Gastroesophageal sphincter (tissue), 4 donors: ENCODE measurements around the gene WSCD2. TPM values are rescaled to one million over a fixed set of nuclear protein-coding genes. Genes with fewer than 3 reads are reported as not detected.
A peak's percentile ranks its signal among the peaks of the same experiment; 100 is the strongest.

Experiments
- ATAC-seq: fragments of 150-250 bp; one replicate; pipeline ENCODE4 v1.9.1; 2016; ENCODE audit warnings: mild to moderate bottlenecking, moderate library complexity
- H3K27ac ChIP-seq, 4 donors: fragments of 200-600 bp; sonication (generic) in 3 of 4; 1 replicate in 3 of 4; 2 replicates in 1 of 4; pipeline ENCODE4 v1.5.1; 2016 to 2019
- H3K27me3 ChIP-seq: fragments of 200-600 bp; sonication (generic); one replicate; pipeline ENCODE4 v1.5.1; 2019
- H3K36me3 ChIP-seq, 2 donors: fragments of 200-600 bp; sonication (generic); one replicate each; pipeline ENCODE4 v1.5.1; 2019; ENCODE audit warnings: control low read depth in 1 of 2
- H3K4me1 ChIP-seq, 3 donors: fragments of 200-600 bp; sonication (generic); 1 replicate in 2 of 3; 2 replicates in 1 of 3; pipeline ENCODE4 v1.5.1; 2016 to 2019; ENCODE audit warnings: control low read depth in 2 of 3
- H3K4me3 ChIP-seq, 2 donors: fragments of 200-600 bp; sonication (generic); one replicate each; pipeline ENCODE4 v1.5.1; 2019; ENCODE audit warnings: mild to moderate bottlenecking in 1 of 2, moderate library complexity in 1 of 2
- H3K9me3 ChIP-seq, 3 donors: fragments of 200-600 bp; sonication (generic); one replicate each; pipeline ENCODE4 v1.5.1; 2017 to 2019; ENCODE audit warnings: control low read depth in 2 of 3
- CTCF ChIP-seq, 4 experiments: fragments of 200-600 bp in 2 of 4; fragments of 450-650 bp in 2 of 4; sonication (generic) in 1 of 4; IDR thresholded peaks; one replicate each; pipeline ENCODE4 v1.5.1; 2017 to 2019; ENCODE audit warnings: antibody characterized with exemption in 4 of 4, mild to moderate bottlenecking in 2 of 4, moderate library complexity in 2 of 4
- EP300 ChIP-seq: sonication (generic); formaldehyde crosslinking; IDR thresholded peaks from one replicate; pipeline ENCODE4 v1.6.1; 2017; ENCODE audit warnings: antibody characterized with exemption, mild to moderate bottlenecking
- POLR2A ChIP-seq, 2 donors: fragments of 450-650 bp; IDR thresholded peaks; one replicate each; pipeline ENCODE4 v1.6.1; 2017; ENCODE audit warnings: antibody characterized with exemption in 2 of 2, mild to moderate bottlenecking in 2 of 2, moderate library complexity in 1 of 2
- POLR2AphosphoS5 ChIP-seq: sonication (generic); formaldehyde crosslinking; IDR thresholded peaks from one replicate; pipeline ENCODE4 v1.6.1; 2017; ENCODE audit warnings: antibody characterized with exemption
- WGBS, 2 donors: methylation state at CpG; one replicate each; pipeline ENCODE4 v1.1.5; 2018; ENCODE audit warnings: low coverage in 1 of 2; 5-methylcytosine and 5-hydroxymethylcytosine counted together
- total RNA-seq, 4 donors: library from RNA; depleted of rRNA; stranded (reverse); fragments of >200 nt; gene quantifications; one replicate each; pipeline ENCODE4 v1.1.0, GENCODE V29; 2016

Gene WSCD2
- total RNA-seq, 4 donors from 2014 or later, result 5.0 to 86.1 (median 31.6) TPM

- Histone ChIP-seq H3K27me3 (no peaks in the 10 kb centered on the region), H3K4me1 (no peaks in the 10 kb centered on the region), H3K9me3 (peaks cover 0 to 34% (median 0%) of the 10 kb centered on the region in 3 donors), H3K4me3 (no peak overlapping the region), H3K36me3 (no peaks in the 10 kb centered on the region), H3K27ac (no peak overlapping the region)
- no peak for TF ChIP-seq EP300
- TF ChIP-seq POLR2AphosphoS5, result no peak
- TF ChIP-seq CTCF (IDR thresholded peaks at IDR 0.05), result no peak
- TF ChIP-seq POLR2A (IDR thresholded peaks at IDR 0.05), result no peak
- no peak for ATAC-seq
- WGBS, 2 donors, result 92 to 100% methylated on average over 1 of the region's 1 CpG
These were observed 41.2 kb upstream of the WSCD2 start for GRCh38 chr12:108087900-108088299.

- H3K4me1 ChIP-seq, result no peaks in the 10 kb centered on the region
- H3K36me3 ChIP-seq, result no peaks in the 10 kb centered on the region
- no peak for ATAC-seq
- H3K27me3 ChIP-seq, result no peaks in the 10 kb centered on the region
- peaks cover 0 to 24% (median 0%) of the 10 kb centered on the region in 3 donors for H3K9me3 ChIP-seq
- no peak overlapping the region for H3K27ac ChIP-seq
- TF ChIP-seq EP300, result no peak
- no peak for TF ChIP-seq POLR2AphosphoS5
- no peak for TF ChIP-seq POLR2A (IDR thresholded peaks at IDR 0.05)
- no peak for TF ChIP-seq CTCF (IDR thresholded peaks at IDR 0.05)
- WGBS, 2 donors, result 71 to 73% methylated on average over 6 to 11 of the region's 13 CpGs
- no peak overlapping the region for H3K4me3 ChIP-seq
These were observed 38.8 kb upstream of the WSCD2 start for GRCh38 chr12:108090107-108090899.

GRCh38 chr12:108090932-108091678 is 38.0 kb upstream of the WSCD2 start:
- H3K4me1 ChIP-seq, result no peaks in the 10 kb centered on the region

GRCh38 chr12:108091679-108092051 is 37.4 kb upstream of the WSCD2 start:
- 33 to 71% methylated on average over 4 of the region's 4 CpGs for WGBS, 2 donors
- Histone ChIP-seq H3K27me3 (no peaks in the 10 kb centered on the region), H3K9me3 (peaks cover 0 to 24% (median 0%) of the 10 kb centered on the region in 3 donors), H3K4me3 (no peak overlapping the region), H3K36me3 (no peaks in the 10 kb centered on the region), H3K4me1 (no peaks in the 10 kb centered on the region), H3K27ac (peak overlapping the region in 1 of 4 donors; percentile 21)
- TF ChIP-seq CTCF (IDR thresholded peaks at IDR 0.05) (no peak), EP300 (no peak), POLR2AphosphoS5 (no peak), POLR2A (IDR thresholded peaks at IDR 0.05) (no peak)
- ATAC-seq, result no peak

More at GRCh38 chr12:108090932-108091678, 38.0 kb upstream of the WSCD2 start:
- peaks cover 0 to 24% (median 0%) of the 10 kb centered on the region in 3 donors for H3K9me3 ChIP-seq
- no peaks in the 10 kb centered on the region for H3K27me3 ChIP-seq
- 54 to 59% methylated on average over 7 to 10 of the region's 10 CpGs for WGBS, 2 donors
- no peak overlapping the region for H3K4me3 ChIP-seq
- TF ChIP-seq CTCF (IDR thresholded peaks at IDR 0.05) (no peak), POLR2A (IDR thresholded peaks at IDR 0.05) (no peak), POLR2AphosphoS5 (no peak), EP300 (no peak)
- peak overlapping the region in 1 of 4 donors; percentile 21 for H3K27ac ChIP-seq
- peak; percentile 77 for ATAC-seq
- H3K36me3 ChIP-seq, result no peaks in the 10 kb centered on the region
